Inflammatory macrophage treated with lipopolysaccharide for 4 hours (primary cell): ENCODE results near the gene GCSAML.

ENCODE experiments used
- DNase-seq: peaks from one replicate; pipeline ENCODE4 v3.0.0-alpha.2; 2020

GCSAML gene

GRCh38 chr1:247576514-247576913 is 27.6 kb downstream of the GCSAML start:
- peak; percentile 81 for DNase-seq

- DNase-seq = no peak
Observed at GRCh38 chr1:247578946-247579460, 30.1 kb downstream of the GCSAML start.

- DNase-seq = no peak
Observed at GRCh38 chr1:247588060-247588459, 39.1 kb downstream of the GCSAML start, which contains the start of gene OR2G2. OR2G2 (plus strand) TSS chr1:247588360; CDS start chr1:247588360, 0 bp downstream.

GRCh38 chr1:247605286-247605685 is 56.4 kb downstream of the GCSAML start, which contains the start of gene OR2G3:
OR2G3 (plus strand) TSS chr1:247605586; CDS start chr1:247605586, 0 bp downstream.
- DNase-seq = no peak

- no peak for DNase-seq
Observed at GRCh38 chr1:247613405-247613804, 64.5 kb downstream of the GCSAML start.

- no peak for DNase-seq
Observed at GRCh38 chr1:247614625-247615024, 65.7 kb downstream of the GCSAML start.
